IMR-90 (cell line): ENCODE results near the gene CHIT1. TPM values are rescaled to one million over a fixed set of nuclear protein-coding genes. Genes with fewer than 3 reads are reported as not detected.
"Not testable (repeated sequence)": the region's sequence is repeated elsewhere in the genome, so short reads cannot be mapped to it uniquely, and the experiment has no call there.

Experiments
- ATAC-seq: fragments of 200-7000 bp; cut with Tn5 transposase; 2 replicates; pipeline ENCODE4 v1.9.1; 2020; ENCODE audit warnings: low read depth, mild to moderate bottlenecking, moderate library complexity
- BruUV-seq: library from RNA; stranded (reverse); fragments of 400-500 nt; replicated peaks from 2 replicates; lab custom pipeline; 2021; lab: Mats Ljungman, UMichigan
- CTCF ChIA-PET: fragments of 300-600 bp; formaldehyde crosslinking; extraction: SDS; loops from one replicate; lab custom pipeline; 2021; ENCODE audit warnings: antibody characterized with exemption; lab: Yijun Ruan, JAX
- POLR2A ChIA-PET: fragments of 300-600 bp; sonication (Branson Sonifier 250); formaldehyde crosslinking; loops from one replicate; lab custom pipeline; 2022; ENCODE audit warnings: antibody characterized with exemption; ENCODE audit not compliant: unreplicated experiment; lab: Charles Lee
- DNase-seq: peaks from one replicate; pipeline ENCODE4 v3.0.0; 2013
- H2AFZ ChIP-seq: replicated peaks from 2 replicates; pipeline ENCODE3; 2013; ENCODE audit warnings: low read length, mild to moderate bottlenecking; ENCODE audit not compliant: poor library complexity
- H2AK5ac ChIP-seq: 2 replicates; pipeline ENCODE4 v1.6.1; 2013; ENCODE audit warnings: low read depth, low read length, inconsistent platforms
- H2AK9ac ChIP-seq: replicated peaks from 2 replicates; pipeline ENCODE3; 2013; ENCODE audit warnings: mild to moderate bottlenecking, low read depth, low read length, moderate library complexity; ENCODE audit not compliant: poor library complexity
- H2BK120ac ChIP-seq: 2 replicates; pipeline ENCODE4 v1.6.1; 2013; ENCODE audit warnings: low read depth, low read length, inconsistent platforms
- H2BK15ac ChIP-seq: 3 replicates; pipeline ENCODE4 v1.6.1; 2013; ENCODE audit warnings: low read depth, low read length, inconsistent platforms
- H2BK20ac ChIP-seq: 2 replicates; pipeline ENCODE4 v1.6.1; 2013; ENCODE audit warnings: low read depth, mild to moderate bottlenecking, inconsistent platforms, low read length, moderate library complexity
- H2BK5ac ChIP-seq: 2 replicates; pipeline ENCODE4 v1.6.1; 2013; ENCODE audit warnings: mild to moderate bottlenecking, low read depth, low read length, inconsistent platforms; ENCODE audit not compliant: poor library complexity, severe bottlenecking
- H3K14ac ChIP-seq: replicated peaks from 2 replicates; pipeline ENCODE4 v1.6.1; 2013; ENCODE audit warnings: low read depth, low read length, inconsistent platforms
- H3K18ac ChIP-seq: 2 replicates; pipeline ENCODE4 v1.6.1; 2013; ENCODE audit warnings: low read depth, low read length, control low read depth
- H3K23ac ChIP-seq: 2 replicates; pipeline ENCODE4 v1.6.1; 2013; ENCODE audit warnings: low read depth, low read length, inconsistent platforms
- H3K27ac ChIP-seq: 2 replicates; pipeline ENCODE4 v1.5.1; 2013; ENCODE audit warnings: mild to moderate bottlenecking, control low read depth, low read length; ENCODE audit not compliant: insufficient read depth
- H3K27me3 ChIP-seq: 2 replicates; pipeline ENCODE4 v1.6.1; 2013; ENCODE audit warnings: low read length; ENCODE audit not compliant: control insufficient read depth, insufficient read depth
- H3K36me3 ChIP-seq: 2 replicates; pipeline ENCODE4 v1.6.1; 2013; ENCODE audit warnings: low read length, mixed read lengths; ENCODE audit not compliant: control insufficient read depth, insufficient read depth
- H3K4ac ChIP-seq: 2 replicates; pipeline ENCODE4 v1.6.1; 2013; ENCODE audit warnings: low read depth, low read length, inconsistent platforms
- H3K4me1 ChIP-seq: 2 replicates; pipeline ENCODE4 v1.6.1; 2013; ENCODE audit warnings: low read length, mixed read lengths; ENCODE audit not compliant: control insufficient read depth, insufficient read depth
- H3K4me2 ChIP-seq: 2 replicates; pipeline ENCODE4 v1.6.1; 2013; ENCODE audit warnings: low read depth, mild to moderate bottlenecking, control low read depth, low read length, moderate library complexity
- H3K4me3 ChIP-seq: 2 replicates; pipeline ENCODE4 v1.5.1; 2013; ENCODE audit warnings: low read depth, mild to moderate bottlenecking, control low read depth, low read length, moderate library complexity; ENCODE audit not compliant: insufficient read depth
- H3K56ac ChIP-seq: 2 replicates; pipeline ENCODE4 v1.6.1; 2013; ENCODE audit warnings: low read length, inconsistent platforms; ENCODE audit not compliant: insufficient read depth; ENCODE audit errors: extremely low read depth
- H3K79me1 ChIP-seq, 2 experiments: 2 replicates each; pipeline ENCODE4 v1.6.1; 2013; ENCODE audit warnings: low read length in 2 of 2, inconsistent platforms in 1 of 2, low read depth in 1 of 2
- H3K9ac ChIP-seq: 2 replicates; pipeline ENCODE4 v1.6.1; 2013; ENCODE audit warnings: low read depth, low read length, control low read depth
- H3K9me1 ChIP-seq: 2 replicates; pipeline ENCODE4 v1.6.1; 2013; ENCODE audit warnings: low read length, inconsistent platforms; ENCODE audit not compliant: insufficient read depth
- H3K9me3 ChIP-seq: 2 replicates; pipeline ENCODE4 v1.6.1; 2013; ENCODE audit warnings: low read length; ENCODE audit not compliant: control insufficient read depth, insufficient read depth
- H4K20me1 ChIP-seq: 2 replicates; pipeline ENCODE4 v1.6.1; 2013; ENCODE audit warnings: low read length, inconsistent platforms; ENCODE audit not compliant: insufficient read depth
- H4K5ac ChIP-seq: 2 replicates; pipeline ENCODE4 v1.6.1; 2013; ENCODE audit warnings: mild to moderate bottlenecking, low read depth, low read length, control low read depth
- H4K8ac ChIP-seq, 2 experiments: 2 replicates each; pipeline ENCODE4 v1.6.1; 2013; ENCODE audit warnings: low read depth in 2 of 2, low read length in 2 of 2, control low read depth in 1 of 2, inconsistent platforms in 1 of 2
- H4K91ac ChIP-seq: 2 replicates; pipeline ENCODE4 v1.6.1; 2013; ENCODE audit warnings: low read depth, low read length, inconsistent platforms; ENCODE audit not compliant: insufficient read depth
- WGBS, 2 experiments: methylation state at CpG; one replicate each; pipeline versions ENCODE4 v1.1.5 to v1.1.7; 2013; ENCODE audit warnings: missing lambda C conversion rate in 2 of 2; ENCODE audit not compliant: insufficient read length in 1 of 2; ENCODE audit errors: extremely low coverage in 2 of 2; 5-methylcytosine and 5-hydroxymethylcytosine counted together
- dilution Hi-C: fragments of 300-500 bp; cut with HindIII; formaldehyde crosslinking; loops from one replicate; pipeline ENCODE4 v1.14.3; 2018; ENCODE audit warnings: low sequenced_read_pairs; ENCODE audit not compliant: unreplicated experiment
- in situ Hi-C: fragments of 300-500 bp; cut with MboI; formaldehyde crosslinking; loops from 3 replicates; pipeline ENCODE4 v1.14.3; 2019; ENCODE audit warnings: low sequenced_read_pairs, inconsistent platforms, mixed read lengths
- intact Hi-C: fragments of 100-400 bp; cut with micrococcal nuclease; formaldehyde crosslinking; loops from 2 replicates; pipeline ENCODE4 v1.10.0; 2022
- polyA plus RNA-seq, 3 experiments: library from polyadenylated mRNA; depleted of rRNA; stranded (reverse); fragments of >200 nt; gene quantifications; 2 replicates each; pipeline ENCODE4 v1.2.3, GENCODE V29; 2012; ENCODE audit warnings: low replicate concordance in 1 of 3
- total RNA-seq: library from RNA; depleted of rRNA; stranded (reverse); fragments of >200 nt; gene quantifications from 2 replicates; pipeline ENCODE4 v1.2.3, GENCODE V29; 2012

CHIT1 gene
- total and polyA plus RNA-seq, 2 of the 4 experiments (the other 2 are of a cell fraction) = not detected

DNA sequence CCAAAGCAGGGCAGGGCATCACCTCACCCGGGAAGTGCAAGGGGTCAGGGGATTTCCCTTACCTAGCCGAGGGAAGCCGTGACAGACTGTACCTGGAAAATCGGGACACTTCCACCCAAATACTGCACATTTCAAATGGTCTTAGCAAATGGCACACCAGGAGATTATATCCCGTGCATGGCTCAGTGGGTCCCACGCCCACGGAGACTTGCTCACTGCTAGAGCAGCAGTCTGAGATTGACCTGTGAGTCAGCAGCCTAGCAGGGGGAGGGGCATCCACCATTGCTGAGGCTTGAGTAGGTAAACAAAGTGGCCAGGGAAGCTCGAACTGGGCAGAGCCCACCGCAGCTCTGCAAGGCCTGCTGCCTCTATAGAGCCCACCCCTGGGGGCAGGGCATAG lies 27.2 kb upstream of the CHIT1 start:
- H4K5ac ChIP-seq, H3K4ac ChIP-seq, H3K56ac ChIP-seq, H3K4me3 ChIP-seq, H2AK5ac ChIP-seq, H3K9ac ChIP-seq, H3K23ac ChIP-seq, H2AFZ ChIP-seq, H4K20me1 ChIP-seq, H3K18ac ChIP-seq, H3K14ac ChIP-seq, H3K27me3 ChIP-seq, H3K27ac ChIP-seq, dilution Hi-C loops, DNase-seq, H2BK5ac ChIP-seq, H2BK15ac ChIP-seq, H2AK9ac ChIP-seq, ATAC-seq, H3K9me3 ChIP-seq, CTCF ChIA-PET, H2BK20ac ChIP-seq, H2BK120ac ChIP-seq, H3K9me1 ChIP-seq, H3K4me2 ChIP-seq, intact Hi-C loops, in situ Hi-C loops, H4K91ac ChIP-seq, H3K4me1 ChIP-seq, H3K36me3 ChIP-seq, H3K79me1 ChIP-seq, H4K8ac ChIP-seq, BruUV-seq: not testable (repeated sequence)
- WGBS, 2 experiments = 76% methylated on average over 3 of the region's 9 CpGs; no CpG with 5 or more reads in 1 of the 2 experiments
- POLR2A ChIA-PET = interaction anchor here (0.6 kb wide), 1 partner anchor 10 kb away, joined by 3 read pairs; no protein-coding TSS in a partner anchor

DNA sequence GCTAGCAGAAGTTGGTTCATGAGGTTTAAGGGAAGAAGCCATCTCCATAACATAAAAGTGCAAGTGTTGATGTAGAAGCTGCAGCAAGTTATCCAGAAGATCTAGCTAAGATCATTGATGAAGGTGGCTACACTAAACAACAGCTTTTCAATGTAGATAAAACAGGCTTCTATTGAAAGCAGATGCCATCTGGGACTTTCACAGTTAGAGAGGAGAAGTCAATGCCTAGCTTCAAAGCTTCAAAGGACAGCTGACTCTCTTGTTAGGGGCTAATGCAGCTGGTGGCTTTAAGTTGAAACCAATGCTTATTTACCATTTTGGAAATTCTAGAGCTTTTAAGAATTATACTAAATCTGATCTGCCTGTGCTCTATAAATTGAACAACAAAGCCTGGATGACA lies 25.3 kb upstream of the CHIT1 start:
- H3K23ac ChIP-seq, H3K4me2 ChIP-seq, H2AK5ac ChIP-seq, H4K91ac ChIP-seq, H3K79me1 ChIP-seq, H2AFZ ChIP-seq, H3K4me1 ChIP-seq, H4K5ac ChIP-seq, H3K9me3 ChIP-seq, H3K9me1 ChIP-seq, in situ Hi-C loops, H2BK20ac ChIP-seq, H2BK5ac ChIP-seq, H3K27ac ChIP-seq, H3K18ac ChIP-seq, H4K20me1 ChIP-seq, BruUV-seq, H2BK120ac ChIP-seq, ATAC-seq, H3K4ac ChIP-seq, H2AK9ac ChIP-seq, H3K4me3 ChIP-seq, DNase-seq, H3K14ac ChIP-seq, H3K36me3 ChIP-seq, intact Hi-C loops, H2BK15ac ChIP-seq, H3K56ac ChIP-seq, H4K8ac ChIP-seq, POLR2A ChIA-PET, H3K9ac ChIP-seq, dilution Hi-C loops: not testable (repeated sequence)
- CTCF ChIA-PET = interaction anchor here (0.6 to 1.6 kb wide), 2 partner anchors 13 to 538 kb away, joined by 3 to 4 read pairs; no protein-coding TSS in a partner anchor
- peaks cover 10% of the 10 kb centered on the region for H3K27me3 ChIP-seq
